Astrocyte (in vitro differentiated cells and primary cell): Measurements from ENCODE around the gene RTL10. TPM values are rescaled to one million over a fixed set of nuclear protein-coding genes. Genes with fewer than 3 reads are reported as not detected.

Experiments used
- DNase-seq: peaks from one replicate; pipeline ENCODE4 v3.0.0-alpha.2; 2010; ENCODE audit warnings: low read depth
- FAIRE-seq: peaks from 2 replicates; lab custom pipeline; 2011; peaks lifted over from hg19 to GRCh38; lab: Jason Lieb, UNC
- H2AFZ ChIP-seq: 2 replicates; pipeline ENCODE4 v1.6.0; 2012; ENCODE audit warnings: low read depth, low read length, inconsistent platforms
- H3K27ac ChIP-seq: 2 replicates; pipeline ENCODE4 v1.5.1; 2011; ENCODE audit warnings: low read depth, low read length, inconsistent platforms
- H3K27me3 ChIP-seq: 2 replicates; pipeline ENCODE4 v1.6.0; 2011; ENCODE audit warnings: low read length, inconsistent platforms; ENCODE audit not compliant: insufficient read depth
- H3K36me3 ChIP-seq: 2 replicates; pipeline ENCODE4 v1.5.1; 2011; ENCODE audit warnings: low read length, inconsistent platforms; ENCODE audit not compliant: insufficient read depth
- H3K4me1 ChIP-seq: 2 replicates; pipeline ENCODE4 v1.5.1; 2011; ENCODE audit warnings: low read length, inconsistent platforms; ENCODE audit not compliant: insufficient read depth
- H3K4me2 ChIP-seq: 2 replicates; pipeline ENCODE4 v1.6.0; 2012; ENCODE audit warnings: low read length, inconsistent platforms
- H3K4me3 ChIP-seq: 2 replicates; pipeline ENCODE4 v1.5.1; 2011; ENCODE audit warnings: low read depth, mild to moderate bottlenecking, low read length, inconsistent platforms; ENCODE audit not compliant: insufficient read depth
- H3K79me2 ChIP-seq: 2 replicates; pipeline ENCODE4 v1.6.0; 2012; ENCODE audit warnings: mild to moderate bottlenecking, low read length, inconsistent platforms; ENCODE audit not compliant: insufficient read depth
- H3K9ac ChIP-seq: 2 replicates; pipeline ENCODE4 v1.6.0; 2012; ENCODE audit warnings: mild to moderate bottlenecking, low read length, inconsistent platforms
- H3K9me3 ChIP-seq: 2 replicates; pipeline ENCODE4 v1.5.1; 2012; ENCODE audit warnings: low read depth, mild to moderate bottlenecking, low read length, inconsistent platforms; ENCODE audit not compliant: insufficient read depth
- H4K20me1 ChIP-seq: 2 replicates; pipeline ENCODE4 v1.6.0; 2012; ENCODE audit warnings: low read length, inconsistent platforms; ENCODE audit not compliant: insufficient read depth
- H3K27ac Mint-ChIP-seq: one replicate; pipeline ENCODE4 v1.8.0; 2021; ENCODE audit warnings: mild to moderate bottlenecking, mixed read lengths; ENCODE audit not compliant: unreplicated experiment
- H3K27me3 Mint-ChIP-seq: one replicate; pipeline ENCODE4 v1.8.0; 2021; ENCODE audit warnings: low read depth, mixed read lengths; ENCODE audit not compliant: unreplicated experiment
- H3K36me3 Mint-ChIP-seq: one replicate; pipeline ENCODE4 v1.8.0; 2021; ENCODE audit warnings: low read depth, mixed read lengths; ENCODE audit not compliant: unreplicated experiment
- H3K4me1 Mint-ChIP-seq: one replicate; pipeline ENCODE4 v1.8.0; 2021; ENCODE audit warnings: low read depth, mixed read lengths; ENCODE audit not compliant: unreplicated experiment
- H3K4me3 Mint-ChIP-seq: one replicate; pipeline ENCODE4 v1.8.0; 2021; ENCODE audit warnings: mild to moderate bottlenecking, moderate library complexity, mixed read lengths; ENCODE audit not compliant: unreplicated experiment
- H3K9me3 Mint-ChIP-seq: one replicate; pipeline ENCODE4 v1.8.0; 2021; ENCODE audit warnings: mild to moderate bottlenecking, mixed read lengths; ENCODE audit not compliant: unreplicated experiment
- CTCF ChIP-seq: IDR thresholded peaks from 2 replicates; pipeline ENCODE4 v1.5.1; 2011; ENCODE audit warnings: low read depth, mild to moderate bottlenecking, inconsistent platforms, low read length, moderate library complexity; ENCODE audit not compliant: insufficient read depth
- EZH2 ChIP-seq: IDR thresholded peaks from 2 replicates; pipeline ENCODE4 v1.6.1; 2012; ENCODE audit warnings: mild to moderate bottlenecking, low read length, inconsistent platforms; ENCODE audit not compliant: insufficient read depth
- total RNA-seq: library from RNA; stranded (reverse); gene quantifications from 2 replicates; pipeline ENCODE4 v1.2.1, GENCODE V29; 2021

RTL10 gene
- total RNA-seq, 1 donor from 2014 or later, result 43.0 TPM

- Histone ChIP-seq H3K9ac (no peak overlapping the region), H3K4me1 (peaks cover 22% of the 10 kb centered on the region), H3K4me3 (no peak overlapping the region), H3K4me2 (no peak overlapping the region), H4K20me1 (peaks cover 89% of the 10 kb centered on the region), H3K27me3 (no peaks in the 10 kb centered on the region), H2AFZ (no peak overlapping the region), H3K27ac (no peak overlapping the region), H3K9me3 (no peaks in the 10 kb centered on the region), H3K36me3 (peaks cover 5% of the 10 kb centered on the region), H3K79me2 (peaks cover 60% of the 10 kb centered on the region)
- no peaks in the 10 kb centered on the region for H3K27me3 Mint-ChIP-seq
- H3K27ac Mint-ChIP-seq, result no peak overlapping the region
- TF ChIP-seq CTCF (no peak), EZH2 (no peak)
- FAIRE-seq (no peak), DNase-seq (no peak)
- H3K9me3 Mint-ChIP-seq, result no peaks in the 10 kb centered on the region
- H3K4me1 Mint-ChIP-seq, result peaks cover 41% of the 10 kb centered on the region
- H3K36me3 Mint-ChIP-seq, result peaks cover 24% of the 10 kb centered on the region
- H3K4me3 Mint-ChIP-seq, result peak overlapping the region; percentile 45
Measured at GRCh38 chr22:19849835-19850762, 4.6 kb downstream of the RTL10 start.

GRCh38 chr22:19848298-19849224 lies 6.1 kb downstream of the RTL10 start:
- Mint-ChIP-seq H3K4me1 (peaks cover 42% of the 10 kb centered on the region), H3K9me3 (no peaks in the 10 kb centered on the region), H3K27ac (no peak overlapping the region), H3K36me3 (peaks cover 21% of the 10 kb centered on the region), H3K27me3 (no peaks in the 10 kb centered on the region), H3K4me3 (no peak overlapping the region)
- peaks cover 46% of the 10 kb centered on the region for H3K79me2 ChIP-seq
- H3K27me3 ChIP-seq, result no peaks in the 10 kb centered on the region
- H3K4me3 ChIP-seq, result no peak overlapping the region
- FAIRE-seq, result no peak
- H3K27ac ChIP-seq, result no peak overlapping the region
- no peak overlapping the region for H2AFZ ChIP-seq
- no peak overlapping the region for H3K4me2 ChIP-seq
- H3K9ac ChIP-seq, result no peak overlapping the region
- TF ChIP-seq CTCF (no peak), EZH2 (no peak)
- DNase-seq, result no peak
- H4K20me1 ChIP-seq, result peaks cover 97% of the 10 kb centered on the region
- H3K36me3 ChIP-seq, result peaks cover 5% of the 10 kb centered on the region
- H3K4me1 ChIP-seq, result peaks cover 28% of the 10 kb centered on the region
- H3K9me3 ChIP-seq, result no peaks in the 10 kb centered on the region
